ENCODE results near the gene HTRA3. TPM values are rescaled to one million over a fixed set of nuclear protein-coding genes. Genes with fewer than 3 reads are reported as not detected.

The HTRA3 gene
- total and polyA plus RNA-seq, 2 of the 4 experiments (the other 2 are of a cell fraction), result 1.3 to 9.5 TPM

DNA sequence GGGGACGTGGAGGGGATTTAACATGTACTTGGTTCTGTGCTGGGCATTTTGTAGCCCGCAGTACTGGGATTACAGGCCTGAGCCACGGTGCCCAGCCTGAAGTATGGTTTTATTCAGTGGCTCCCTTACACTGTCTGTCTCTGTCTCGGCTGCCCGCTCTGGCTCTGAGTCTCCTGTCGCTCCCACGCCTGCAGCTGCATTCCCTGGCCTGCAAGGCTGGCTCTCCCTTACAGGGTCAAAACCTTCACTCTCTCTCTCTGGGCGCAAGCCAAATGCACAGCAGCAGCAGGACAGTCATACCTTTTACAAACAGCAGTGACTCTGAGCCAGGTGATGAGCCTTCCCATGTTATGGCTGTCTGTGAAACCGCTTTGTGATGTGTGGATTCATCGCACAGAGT is 72.1 kb downstream of the HTRA3 start:
- H3K18ac ChIP-seq (ENCODE audit: low read depth, low read length), result no peak overlapping the region
- no peak overlapping the region for H4K5ac ChIP-seq (ENCODE audit: low read depth, low read length)
- intact Hi-C loops (cut with micrococcal nuclease), result no loop called here
- H3K4me1 ChIP-seq (ENCODE audit: control insufficient read depth, insufficient read depth, low read length), result peaks cover 4% of the 10 kb centered on the region; the same call in 1 of the 2 replicates
- H2AFZ ChIP-seq (replicated peaks; ENCODE audit: low read length, poor library complexity), result no peak overlapping the region
- H2AK5ac ChIP-seq (ENCODE audit: low read depth, low read length), result no peak overlapping the region
- no peak overlapping the region for H4K91ac ChIP-seq (ENCODE audit: insufficient read depth, low read depth, low read length)
- H3K9me3 ChIP-seq (ENCODE audit: control insufficient read depth, insufficient read depth, low read length), result no peaks in the 10 kb centered on the region
- no peak overlapping the region for H2AK9ac ChIP-seq (replicated peaks; ENCODE audit: low read depth, low read length, poor library complexity)
- no peak overlapping the region for H3K23ac ChIP-seq (ENCODE audit: low read depth, low read length)
- ATAC-seq (ENCODE audit: low read depth), result no peak
- H3K27ac ChIP-seq (ENCODE audit: insufficient read depth, low read length), result no peak overlapping the region
- in situ Hi-C loops (cut with MboI; ENCODE audit: low sequenced_read_pairs), result no loop called here
- ChIA-PET POLR2A (ENCODE audit: unreplicated experiment) (no interaction called here), CTCF (no interaction called here)
- no peak overlapping the region for H3K14ac ChIP-seq (replicated peaks; ENCODE audit: low read depth, low read length)
- no peak overlapping the region for H3K4ac ChIP-seq (ENCODE audit: low read depth, low read length)
- no peak overlapping the region for H2BK15ac ChIP-seq (ENCODE audit: low read depth, low read length)
- no peak overlapping the region for H4K8ac ChIP-seq (ENCODE audit: low read depth in 2 of 2, low read length in 2 of 2)
- H2BK120ac ChIP-seq (ENCODE audit: low read depth, low read length), result no peak overlapping the region
- no peaks in the 10 kb centered on the region for H3K36me3 ChIP-seq (ENCODE audit: control insufficient read depth, insufficient read depth, low read length)
- H3K4me3 ChIP-seq (ENCODE audit: insufficient read depth, low read depth, low read length), result no peak overlapping the region
- WGBS, 2 experiments (ENCODE audit: extremely low coverage in 2 of 2, insufficient read length in 1 of 2), result 87% methylated on average over 7 of the region's 10 CpGs; no CpG with 5 or more reads in 1 of the 2 experiments
- no peaks in the 10 kb centered on the region for H3K9me1 ChIP-seq (ENCODE audit: insufficient read depth, low read length)
- DNase-seq, result no peak
- H2BK20ac ChIP-seq (ENCODE audit: low read depth, low read length), result no peak overlapping the region
- peaks cover 5% of the 10 kb centered on the region; the same call in 1 of the 2 replicates for H3K27me3 ChIP-seq (ENCODE audit: control insufficient read depth, insufficient read depth, low read length)
- TF ChIP-seq FOS (IDR thresholded peaks at IDR 0.05; ENCODE audit: low read depth, low read length) (no peak), MAZ (IDR thresholded peaks at IDR 0.05; ENCODE audit: borderline replicate concordance, low read depth, low read length) (no peak), POLR2A (IDR thresholded peaks at IDR 0.05; ENCODE audit: low read depth, low read length) (no peak), CTCF (conservative IDR thresholded peaks at IDR 0.05; ENCODE audit: low read depth, low read length) (no peak), RAD21 (IDR thresholded peaks at IDR 0.05; ENCODE audit: low read length) (no peak), ELK1 (IDR thresholded peaks at IDR 0.05; ENCODE audit: borderline replicate concordance, low read depth, low read length) (no peak), NFE2L2 (IDR thresholded peaks at IDR 0.05; ENCODE audit: low read depth, low read length) (no peak), MXI1 (IDR thresholded peaks at IDR 0.05; ENCODE audit: borderline replicate concordance, low read depth, low read length) (no peak), CHD1 (IDR thresholded peaks at IDR 0.05; ENCODE audit: low read depth, low read length) (no peak), SMC3 (IDR thresholded peaks at IDR 0.05; ENCODE audit: low read depth, low read length) (no peak), CEBPB (IDR thresholded peaks at IDR 0.05; ENCODE audit: low read depth, low read length) (no peak), BHLHE40 (IDR thresholded peaks at IDR 0.05; ENCODE audit: low read depth, low read length) (no peak)
- H3K79me1 ChIP-seq (ENCODE audit: low read depth in 1 of 2, low read length in 2 of 2), result no peaks in the 10 kb centered on the region
- H3K4me2 ChIP-seq (ENCODE audit: low read depth, low read length), result no peak overlapping the region
- no TSS peak for BruUV-seq (replicated peaks)
- H3K9ac ChIP-seq (ENCODE audit: low read depth, low read length), result no peak overlapping the region
- H3K56ac ChIP-seq (ENCODE audit: extremely low read depth, insufficient read depth, low read length), result no peak overlapping the region
- no peaks in the 10 kb centered on the region for H4K20me1 ChIP-seq (ENCODE audit: insufficient read depth, low read length)
- dilution Hi-C loops (cut with HindIII; ENCODE audit: low sequenced_read_pairs, unreplicated experiment), result no loop called here
- no peak overlapping the region for H2BK5ac ChIP-seq (ENCODE audit: low read depth, low read length, poor library complexity, severe bottlenecking)

All from IMR-90 (cell line).